Thyroid gland (tissue), 4 donors: Measurements from ENCODE around the gene MB.

Experiments
- POLR2A ChIP-seq, 2 donors: fragments of 450-650 bp; IDR thresholded peaks; one replicate each; pipeline ENCODE4 v1.6.1; 2017; ENCODE audit warnings: antibody characterized with exemption in 2 of 2, mild to moderate bottlenecking in 2 of 2, moderate library complexity in 1 of 2
- TF ChIP-seq, protein P1 (sequence below), 6 experiments: fragments of 200-600 bp in 3 of 6; fragments of 450-650 bp in 3 of 6; sonication (generic) in 3 of 6; IDR thresholded peaks; one replicate each; pipeline ENCODE4 v1.5.1; 2016 to 2019; ENCODE audit warnings: antibody characterized with exemption in 6 of 6, mild to moderate bottlenecking in 2 of 6, inconsistent platforms in 1 of 6, moderate library complexity in 1 of 6

DNA sequence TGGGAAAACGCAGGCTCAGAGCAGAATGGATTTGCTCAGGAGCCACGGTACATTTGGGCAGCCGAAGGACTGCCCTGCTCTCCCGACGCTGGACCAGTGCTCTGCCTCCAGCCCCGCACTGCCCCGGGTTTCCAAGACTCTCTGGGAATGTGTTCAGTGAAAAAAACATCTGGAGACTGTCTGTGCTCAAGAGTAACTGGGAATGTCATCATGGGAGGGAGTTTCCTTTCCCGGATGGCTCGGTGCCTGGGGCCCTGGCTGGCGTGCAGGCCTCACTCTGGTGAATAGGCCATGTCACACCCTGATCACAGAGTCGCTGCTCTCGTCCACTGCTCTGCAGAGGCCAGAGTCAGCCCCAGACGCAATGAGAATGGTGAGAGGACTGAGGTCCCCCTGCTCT is 21.3 kb upstream of the MB start:
- TF ChIP-seq, protein P1, sequence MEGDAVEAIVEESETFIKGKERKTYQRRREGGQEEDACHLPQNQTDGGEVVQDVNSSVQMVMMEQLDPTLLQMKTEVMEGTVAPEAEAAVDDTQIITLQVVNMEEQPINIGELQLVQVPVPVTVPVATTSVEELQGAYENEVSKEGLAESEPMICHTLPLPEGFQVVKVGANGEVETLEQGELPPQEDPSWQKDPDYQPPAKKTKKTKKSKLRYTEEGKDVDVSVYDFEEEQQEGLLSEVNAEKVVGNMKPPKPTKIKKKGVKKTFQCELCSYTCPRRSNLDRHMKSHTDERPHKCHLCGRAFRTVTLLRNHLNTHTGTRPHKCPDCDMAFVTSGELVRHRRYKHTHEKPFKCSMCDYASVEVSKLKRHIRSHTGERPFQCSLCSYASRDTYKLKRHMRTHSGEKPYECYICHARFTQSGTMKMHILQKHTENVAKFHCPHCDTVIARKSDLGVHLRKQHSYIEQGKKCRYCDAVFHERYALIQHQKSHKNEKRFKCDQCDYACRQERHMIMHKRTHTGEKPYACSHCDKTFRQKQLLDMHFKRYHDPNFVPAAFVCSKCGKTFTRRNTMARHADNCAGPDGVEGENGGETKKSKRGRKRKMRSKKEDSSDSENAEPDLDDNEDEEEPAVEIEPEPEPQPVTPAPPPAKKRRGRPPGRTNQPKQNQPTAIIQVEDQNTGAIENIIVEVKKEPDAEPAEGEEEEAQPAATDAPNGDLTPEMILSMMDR (IDR thresholded peaks at IDR 0.05) = no peak
- no peak for TF ChIP-seq POLR2A (IDR thresholded peaks at IDR 0.05)
